T-helper 22 cell (primary cell): ENCODE measurements around the gene SHB.

Source experiments
- DNase-seq: peaks from one replicate; pipeline ENCODE4 v3.0.0-alpha.2; 2020; ENCODE audit warnings: low read depth

SHB gene

DNA sequence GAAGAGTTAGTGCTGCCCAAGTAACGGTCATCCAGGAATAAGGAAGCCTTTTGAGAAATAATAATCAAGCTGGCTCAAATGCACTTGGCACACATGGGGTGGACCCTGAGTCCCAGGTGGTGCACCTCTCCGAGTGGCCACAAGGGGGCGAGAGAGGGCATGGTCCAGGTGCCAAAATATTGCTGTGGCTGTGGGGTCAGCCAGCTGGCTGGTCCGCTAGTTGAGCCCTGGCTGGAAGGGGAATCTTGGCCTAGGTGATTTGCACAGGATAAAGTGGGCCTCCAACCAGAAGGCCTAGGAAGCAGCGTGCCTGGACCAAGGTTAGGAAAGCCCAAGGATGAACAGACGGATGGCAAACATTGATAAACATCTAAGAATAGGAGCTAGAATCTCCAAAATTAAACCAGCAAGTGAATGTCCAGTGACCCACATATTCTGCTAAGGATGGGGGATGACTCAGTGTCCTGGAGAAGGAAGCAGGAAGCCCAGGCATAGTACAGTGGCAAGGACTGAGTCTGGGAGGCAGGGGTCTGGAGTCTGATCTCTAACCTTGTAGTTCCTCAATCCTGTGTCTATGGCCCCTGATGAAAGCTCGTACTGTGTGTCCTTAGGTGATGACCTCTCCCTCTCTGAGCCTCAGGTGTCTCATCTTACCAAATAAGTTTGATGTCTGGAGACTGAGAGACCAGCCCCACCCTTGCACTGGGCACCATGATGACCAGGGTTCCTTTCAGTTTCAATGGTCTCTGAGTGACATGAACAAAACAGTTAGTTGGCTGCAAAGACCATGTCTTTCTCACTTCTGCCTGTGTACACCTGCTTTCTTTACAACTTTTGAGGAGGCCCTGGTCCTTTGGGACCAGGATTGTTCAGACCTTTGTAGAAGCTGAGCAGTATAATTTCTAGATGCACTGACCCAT, 19.2 kb upstream of the SHB start:
- DNase-seq = peak; percentile 12

DNA sequence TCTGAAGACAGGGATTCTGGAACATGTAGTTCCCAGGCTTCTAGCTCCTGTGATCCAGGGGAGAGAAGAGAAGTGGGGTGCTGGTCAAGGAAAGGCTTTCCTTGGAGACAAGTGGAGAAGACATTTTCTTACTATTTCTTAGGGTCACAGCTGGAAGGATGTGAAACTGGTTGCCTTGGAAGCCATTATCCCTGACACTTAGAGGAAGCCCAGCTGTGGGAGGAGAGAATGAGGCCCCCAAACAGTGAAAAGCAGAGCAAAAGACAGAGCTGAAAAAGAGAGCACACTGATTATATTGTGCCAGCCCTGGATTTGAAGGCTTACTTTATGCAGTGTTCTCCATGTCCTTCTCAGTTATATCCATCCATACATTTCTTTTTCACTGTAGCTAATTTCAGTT, 17.5 kb upstream of the SHB start:
- no peak for DNase-seq

DNA sequence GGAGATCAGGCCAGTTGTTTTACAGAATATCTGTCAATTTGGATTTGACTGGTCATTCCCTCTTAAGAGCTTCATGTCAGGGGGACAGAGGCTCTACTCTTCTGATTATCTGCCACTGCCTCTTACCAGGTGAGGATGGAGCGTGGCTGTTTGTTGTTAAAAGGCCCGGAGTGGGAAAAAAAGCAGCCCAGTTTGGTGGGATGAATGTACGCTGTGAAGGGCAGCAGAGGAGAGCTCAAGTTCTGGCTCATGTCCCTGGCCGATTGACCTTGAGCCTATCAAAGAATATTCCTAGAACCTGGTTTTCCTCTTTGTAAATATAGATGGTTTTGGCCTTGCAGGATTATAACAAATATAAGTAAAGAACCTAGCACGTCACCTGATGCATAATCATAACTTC, 16.3 kb upstream of the SHB start:
- DNase-seq = no peak

DNA sequence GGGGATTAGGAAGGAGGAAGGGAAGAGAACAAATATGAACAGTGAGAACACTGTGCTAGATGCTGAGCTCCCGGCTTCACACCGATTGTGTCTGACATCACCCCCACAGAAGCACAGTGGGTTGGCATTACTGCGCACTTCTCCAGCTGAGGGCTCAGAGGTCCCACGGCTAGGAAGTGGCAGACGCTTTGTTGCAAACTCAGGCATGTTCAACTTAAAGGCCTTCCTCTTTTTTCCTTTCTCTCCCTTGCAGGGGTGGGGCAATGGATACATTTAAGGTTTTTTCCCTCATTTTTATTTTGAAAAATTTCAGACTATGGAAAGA, 15.5 kb upstream of the SHB start:
- no peak for DNase-seq

DNA sequence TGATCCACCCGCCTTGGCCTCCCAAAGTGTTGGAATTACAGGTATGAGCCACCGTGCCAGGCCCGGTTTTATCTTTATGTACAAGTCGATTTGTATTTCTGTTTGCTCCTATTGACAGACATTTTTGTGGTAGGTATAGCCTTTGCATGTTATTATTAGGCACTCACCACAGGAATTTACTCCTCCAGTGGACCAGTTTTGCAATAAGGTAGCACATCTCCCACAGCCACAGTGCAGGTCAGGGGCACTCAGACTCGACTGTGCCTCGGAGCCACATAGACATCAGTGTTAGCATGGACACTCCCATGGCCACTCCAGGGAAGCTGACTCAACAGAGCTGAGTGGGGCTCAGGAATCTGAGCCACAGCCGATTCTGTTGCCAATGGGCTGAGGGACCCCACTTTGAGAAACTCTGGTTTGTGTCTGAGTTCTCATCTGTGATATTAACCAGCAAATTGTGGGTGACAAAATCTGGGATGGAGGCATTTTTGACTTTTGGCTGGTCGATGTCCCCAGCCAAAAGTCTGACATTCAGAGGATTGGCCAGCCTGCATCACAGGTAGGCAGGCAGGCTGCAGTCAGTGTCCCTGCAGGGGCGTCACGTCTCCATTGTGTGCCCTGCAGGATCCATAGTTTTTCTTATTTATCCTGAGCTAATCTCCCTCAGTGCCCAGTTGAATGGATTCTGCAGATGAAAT, 15.0 kb upstream of the SHB start:
- no peak for DNase-seq

DNA sequence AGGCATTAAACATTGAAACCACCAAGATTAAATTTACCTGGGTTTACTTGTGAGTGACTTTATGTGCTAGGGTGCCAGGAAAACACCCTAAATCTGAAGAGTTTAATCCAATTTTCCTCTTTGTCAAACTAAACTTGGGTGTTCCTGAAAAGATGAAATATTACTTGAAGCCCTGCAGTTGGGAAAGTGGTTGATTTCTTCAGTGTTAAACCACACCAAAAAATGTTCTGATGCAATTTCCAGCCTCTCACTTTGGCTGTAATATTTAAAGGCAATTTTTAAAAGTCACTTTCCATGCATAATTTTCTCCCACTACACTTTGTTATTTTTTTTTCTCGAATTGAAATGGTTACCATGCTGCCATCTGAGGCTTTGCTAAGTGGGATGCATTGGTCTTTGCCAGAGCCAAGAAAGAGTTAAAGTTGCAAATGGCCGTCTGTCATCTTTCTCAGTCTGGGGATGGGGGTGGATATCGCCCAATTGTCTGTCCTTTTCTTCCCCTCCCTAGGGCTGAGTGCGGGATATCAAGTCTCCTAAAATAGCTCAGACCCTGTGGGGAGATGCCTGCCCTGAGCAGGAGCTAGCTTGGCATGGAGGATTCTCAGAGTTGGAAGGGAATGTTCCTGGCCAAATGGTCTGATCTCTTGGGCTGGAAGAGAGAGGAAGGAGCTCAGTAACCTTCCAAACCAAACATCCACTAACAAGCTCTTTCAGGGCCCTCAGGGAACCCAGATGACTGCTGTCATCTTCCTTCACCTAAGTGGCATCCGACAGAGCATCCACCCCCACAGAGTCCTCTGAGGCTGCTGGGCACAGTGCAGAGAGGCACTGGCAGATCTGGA, 13.6 kb upstream of the SHB start:
- no peak for DNase-seq

DNA sequence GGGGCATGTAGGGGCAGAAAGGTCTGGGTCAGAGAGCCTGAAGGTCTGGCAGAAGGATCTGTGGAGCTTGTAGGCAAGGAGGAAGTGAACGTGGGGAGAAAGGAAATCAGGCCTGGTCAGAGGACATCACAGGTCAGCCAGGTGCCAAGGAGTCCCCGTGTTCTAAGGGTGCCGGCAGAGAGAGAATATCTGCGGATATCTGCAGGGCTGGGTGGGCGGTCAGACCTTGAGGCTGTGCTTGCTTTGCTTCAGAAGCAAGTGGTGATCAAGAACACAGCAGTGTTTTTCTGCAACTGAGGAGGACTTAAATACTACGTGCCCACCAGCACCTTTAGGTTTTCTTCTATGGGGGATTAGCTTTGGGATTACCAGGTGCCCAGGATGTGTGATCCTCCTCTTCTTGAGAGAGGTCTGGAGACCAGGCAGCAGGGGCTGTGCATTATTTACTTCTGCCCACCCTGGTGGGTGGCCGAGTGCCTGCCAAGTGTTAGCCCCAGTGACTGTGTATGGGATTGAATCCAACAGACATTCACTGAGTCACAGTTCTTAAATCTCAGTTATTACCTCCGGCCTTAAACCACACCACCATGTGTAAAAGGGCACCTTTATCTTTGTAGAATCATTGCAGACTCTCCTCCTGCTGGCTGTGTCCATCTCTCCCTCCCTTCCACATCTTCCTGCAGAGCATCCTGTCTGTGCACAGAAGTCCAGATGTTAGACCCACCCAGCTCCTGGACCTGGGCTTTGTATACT, 12.5 kb upstream of the SHB start:
- DNase-seq = no peak

DNA sequence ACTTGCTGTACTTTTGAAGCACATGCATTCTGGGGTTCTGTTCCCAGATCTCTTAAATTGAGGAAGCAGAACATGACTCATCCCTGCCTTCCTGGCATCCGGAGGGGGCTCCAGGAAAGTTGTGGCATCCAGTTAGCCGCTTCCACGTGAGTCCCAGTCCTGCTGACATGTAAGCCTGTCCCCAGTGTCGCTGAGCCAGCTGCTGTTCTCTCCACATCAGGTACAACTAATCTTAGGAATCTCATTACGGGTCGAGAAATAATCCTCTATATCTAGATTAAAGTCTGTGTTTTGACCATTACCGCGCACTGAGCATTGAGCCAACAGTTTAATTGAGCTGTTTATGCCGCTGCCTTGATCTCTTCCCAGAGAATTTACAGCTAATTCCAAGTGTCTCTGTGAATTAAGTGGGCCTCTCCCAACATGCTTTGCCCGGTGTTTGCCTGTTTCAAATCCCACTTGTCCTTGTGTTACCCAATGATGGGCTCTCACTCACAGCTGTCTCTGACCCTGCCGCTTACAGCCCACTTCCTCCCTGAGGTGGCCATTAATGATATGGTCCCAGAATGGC, 10.5 kb upstream of the SHB start:
- no peak for DNase-seq

DNA sequence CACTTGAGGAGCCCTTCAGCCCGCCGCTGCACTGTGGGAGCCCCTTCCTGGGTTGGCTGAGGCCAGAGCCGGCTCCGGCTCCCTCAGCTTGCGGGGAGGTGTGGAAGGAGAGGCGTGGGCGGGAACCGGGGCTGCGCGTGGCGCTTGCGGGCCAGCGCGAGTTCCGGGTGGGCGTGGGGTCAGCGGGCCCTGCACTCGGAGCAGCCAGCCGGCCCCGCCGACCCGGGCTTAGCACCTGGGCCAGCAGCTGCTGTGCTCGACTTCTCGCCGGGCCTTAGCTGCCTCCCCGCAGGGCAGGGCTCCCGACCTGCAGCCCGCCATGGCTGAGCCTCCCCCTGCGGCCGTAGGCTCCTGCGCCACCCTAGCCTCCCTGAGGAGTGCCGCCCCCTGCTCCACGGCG, 6.2 kb upstream of the SHB start:
- no peak for DNase-seq

DNA sequence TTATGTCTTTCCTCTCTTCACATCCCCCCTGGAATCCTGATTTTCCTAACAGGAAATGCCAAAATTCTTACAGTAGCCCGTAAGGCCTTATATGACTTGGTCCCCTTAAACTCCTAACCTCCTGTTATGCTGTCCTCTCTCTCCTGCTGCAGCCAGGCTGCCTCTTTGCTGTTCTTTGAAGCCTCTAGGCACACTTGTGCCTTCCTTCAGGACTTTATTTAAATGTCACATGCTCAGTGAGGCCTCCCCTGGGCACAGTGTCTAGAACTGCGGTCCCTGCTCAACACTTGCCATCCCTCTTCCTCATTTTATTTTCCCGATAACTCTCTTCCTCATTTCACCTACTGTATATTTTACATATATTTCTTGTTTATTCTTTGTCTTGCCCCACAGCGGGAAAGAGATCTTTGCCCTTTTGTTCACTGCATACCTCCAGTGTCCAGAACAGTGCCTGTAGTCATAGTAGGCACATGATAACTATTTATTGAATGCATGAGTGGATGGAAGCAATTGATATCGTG, 5.5 kb upstream of the SHB start:
- DNase-seq = no peak

DNA sequence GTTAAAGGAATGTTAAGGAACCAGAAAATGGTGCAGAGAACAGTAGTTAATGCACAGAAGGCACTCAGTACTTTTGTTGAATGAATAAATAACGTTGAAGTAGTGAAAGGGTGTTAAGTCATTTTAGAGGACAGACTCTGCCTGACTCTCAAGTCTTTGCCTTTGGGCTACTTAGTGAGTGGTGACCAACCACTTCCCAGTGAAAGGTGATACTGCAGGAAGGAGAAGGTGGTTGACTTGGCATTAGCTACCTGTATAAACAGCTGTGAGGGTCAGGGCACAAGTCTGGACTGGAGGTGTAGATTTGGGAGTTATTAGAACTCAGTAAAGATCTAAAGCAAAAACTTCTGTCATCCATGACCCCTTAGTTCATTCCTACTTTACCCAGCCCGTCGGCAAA, 4.9 kb upstream of the SHB start:
- DNase-seq = no peak

DNA sequence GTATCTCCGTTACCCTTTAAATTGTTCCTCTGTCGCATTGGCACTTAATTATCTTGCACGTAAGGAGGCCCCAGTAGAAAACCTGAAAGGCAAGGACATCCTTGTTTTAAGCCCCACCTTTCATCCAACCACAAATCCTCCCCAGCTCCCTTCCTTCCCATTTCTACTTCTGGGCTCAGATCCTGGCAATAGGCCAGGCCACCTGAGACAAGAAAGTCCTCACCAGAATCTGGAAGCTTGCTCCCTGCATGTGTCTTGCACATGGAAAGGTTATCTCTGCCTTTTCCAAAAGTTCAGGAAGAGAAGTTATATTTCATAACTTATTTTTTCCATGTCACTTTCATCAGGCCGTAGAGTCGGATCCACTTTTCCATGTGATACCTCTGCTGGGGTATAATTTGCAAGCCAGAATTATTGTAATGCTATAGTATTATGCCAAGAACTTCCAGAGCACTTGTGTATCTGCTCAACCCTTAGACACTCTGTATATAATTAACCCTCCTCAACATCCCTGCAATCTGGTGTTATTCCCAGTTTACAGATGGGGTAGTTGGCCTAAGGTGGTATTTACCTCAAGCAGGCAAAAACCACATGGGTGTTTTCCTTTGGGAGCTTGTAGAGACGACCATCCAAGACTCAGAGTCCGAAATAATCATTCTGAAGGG, 2.6 kb upstream of the SHB start:
- DNase-seq = no peak

DNA sequence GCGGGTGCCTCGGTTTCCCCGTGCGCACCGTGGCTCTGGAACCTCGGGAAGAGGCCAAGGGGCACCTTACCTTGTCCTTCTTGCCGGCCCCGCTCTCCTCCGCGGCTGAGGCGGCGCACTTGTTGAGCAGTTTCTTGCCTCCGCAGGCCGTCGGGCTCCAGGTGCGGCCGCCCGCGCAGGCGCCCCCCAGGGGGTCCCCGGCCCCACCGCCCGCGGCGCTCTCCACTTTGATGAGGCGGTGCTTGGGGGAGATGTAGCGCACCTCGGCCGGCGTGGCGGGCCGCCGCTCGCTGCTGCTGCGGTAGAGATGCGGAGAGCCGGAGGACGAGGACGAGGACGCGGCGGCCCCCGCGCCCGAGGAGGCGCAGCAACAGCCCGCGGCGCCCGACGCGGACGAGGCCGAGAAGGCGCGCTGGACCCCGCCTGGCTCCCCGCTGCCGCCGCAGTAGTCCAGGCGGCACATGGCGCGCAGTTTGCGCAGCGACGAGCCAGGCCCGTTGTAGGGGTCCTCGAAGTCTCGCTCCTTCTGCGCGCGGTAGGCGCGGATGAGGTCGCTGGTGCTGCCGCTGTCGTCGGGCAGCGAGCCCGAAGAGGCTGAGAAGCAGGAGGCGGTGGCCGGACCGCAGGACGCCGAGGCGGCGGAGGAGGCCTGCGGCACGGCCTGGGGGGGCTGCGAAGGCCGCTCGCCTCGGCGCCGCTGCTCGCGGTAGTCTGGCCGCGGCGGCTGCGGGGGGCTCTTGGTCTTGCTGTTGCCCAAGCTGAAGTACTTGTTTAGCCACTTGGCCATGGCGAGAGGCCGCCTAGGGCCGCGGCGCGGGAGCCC, 957 bp downstream of the SHB start:
- no peak for DNase-seq

DNA sequence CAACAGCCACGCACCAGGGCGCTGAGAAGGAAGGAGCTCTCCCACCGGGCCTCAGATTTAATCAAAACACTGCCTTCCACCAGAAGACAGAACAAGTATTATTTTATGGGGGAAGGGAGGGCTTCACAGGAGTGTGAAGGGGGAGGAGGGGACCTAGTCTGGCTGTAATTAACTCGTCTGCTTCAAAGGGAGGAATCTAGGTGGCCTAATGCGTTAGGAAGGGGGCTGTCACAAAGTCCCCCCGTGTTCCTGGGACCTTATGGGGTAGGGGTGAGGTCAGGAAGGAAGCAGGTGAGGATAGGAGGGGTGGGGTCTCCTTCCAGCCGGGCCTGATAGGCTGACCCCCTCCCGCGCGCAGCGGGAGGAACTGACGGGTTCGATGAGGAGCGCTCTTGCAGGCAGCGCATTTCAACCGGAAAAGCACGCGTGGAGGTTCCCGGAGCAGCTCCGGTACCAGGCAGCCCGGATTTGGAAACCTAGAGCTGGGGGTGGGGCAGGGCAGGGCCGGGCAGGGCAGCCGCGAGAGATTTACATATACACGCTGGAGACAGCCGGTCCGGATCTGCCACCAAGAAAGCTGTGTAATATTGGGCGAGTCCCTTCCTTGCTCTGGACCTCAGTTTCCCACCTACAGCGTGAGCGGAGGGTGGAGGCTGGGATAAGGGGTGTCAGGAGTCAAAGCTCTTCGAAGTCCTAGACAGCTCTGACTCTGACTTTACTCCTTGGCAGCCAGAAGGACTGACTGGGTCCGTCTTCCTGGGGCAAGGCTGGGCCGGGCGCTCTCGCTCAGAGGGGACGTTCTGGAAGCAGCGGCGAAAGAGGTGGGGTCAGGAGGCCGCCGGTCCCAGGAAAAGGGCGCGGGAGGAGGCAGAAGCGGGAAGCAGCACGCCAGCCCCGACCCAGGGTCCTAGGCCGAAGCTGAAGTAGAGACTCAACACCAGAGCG, 1.8 kb downstream of the SHB start:
- no peak for DNase-seq

DNA sequence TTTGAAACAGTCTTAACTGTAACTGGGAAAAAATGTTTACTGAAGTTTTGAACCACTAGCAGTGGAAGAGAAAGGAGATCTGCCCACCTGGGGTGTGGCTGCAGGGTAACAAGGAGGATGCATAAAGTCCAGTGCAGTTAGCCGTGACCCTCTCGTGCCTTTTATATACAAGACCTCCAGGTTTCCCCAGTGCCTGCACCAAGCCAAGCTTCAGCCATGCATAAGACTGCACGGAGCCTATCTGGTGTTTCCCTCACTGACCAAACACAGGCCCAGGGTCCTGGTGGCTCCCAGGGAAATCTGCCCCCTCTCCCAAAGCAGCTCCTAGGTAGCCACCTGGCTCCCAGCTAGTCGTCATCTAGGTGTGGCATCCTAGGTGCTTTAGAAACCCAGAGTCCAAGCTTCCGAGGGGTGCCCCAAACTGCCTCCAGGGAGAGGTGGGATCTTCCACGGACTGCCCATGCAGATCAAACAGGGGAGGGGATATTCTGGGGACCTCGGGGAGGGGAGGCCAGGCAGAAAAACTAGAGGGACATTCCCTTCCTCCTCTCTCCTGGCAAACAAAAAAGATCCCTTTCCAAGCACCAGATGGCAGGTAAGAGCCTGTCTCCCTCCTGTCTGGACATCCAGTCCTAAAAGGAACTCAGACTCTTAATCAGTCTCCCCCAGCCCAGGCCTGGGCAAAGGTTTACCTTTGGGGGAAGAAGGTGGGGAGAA, 2.7 kb downstream of the SHB start:
- no peak for DNase-seq

DNA sequence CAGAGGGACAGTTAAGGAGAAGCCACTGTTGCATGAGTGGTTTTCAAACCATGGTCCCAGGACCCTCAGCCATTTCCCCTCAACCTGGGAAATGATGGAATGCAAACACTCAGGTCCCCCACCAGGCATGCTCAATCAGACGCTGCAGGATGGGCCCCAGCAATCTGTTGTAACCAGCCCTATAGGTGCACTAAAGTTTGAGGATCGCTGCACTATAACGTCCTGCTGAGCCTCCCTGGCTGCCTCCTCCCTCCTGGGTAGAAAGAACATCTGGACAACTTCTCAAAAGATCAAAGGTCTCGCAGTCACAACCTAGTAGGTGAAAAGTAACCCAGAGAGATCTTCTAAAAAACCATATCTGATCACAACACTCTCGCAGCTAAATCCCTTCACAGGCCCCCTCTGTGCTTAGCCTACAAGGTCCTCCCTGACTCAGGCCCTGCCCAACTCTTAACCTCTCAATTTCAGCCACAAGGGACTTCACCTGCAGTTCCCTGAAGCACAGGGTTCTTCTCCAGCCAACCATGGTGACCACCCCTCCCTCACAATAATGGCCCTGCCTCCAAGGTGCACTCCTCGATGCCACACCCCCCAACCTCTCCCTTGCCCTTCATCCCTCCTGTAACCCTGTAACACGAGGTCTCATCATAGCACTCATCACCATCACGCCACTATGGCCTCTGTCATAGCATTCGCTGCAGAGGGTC, 3.5 kb downstream of the SHB start:
- DNase-seq = no peak

DNA sequence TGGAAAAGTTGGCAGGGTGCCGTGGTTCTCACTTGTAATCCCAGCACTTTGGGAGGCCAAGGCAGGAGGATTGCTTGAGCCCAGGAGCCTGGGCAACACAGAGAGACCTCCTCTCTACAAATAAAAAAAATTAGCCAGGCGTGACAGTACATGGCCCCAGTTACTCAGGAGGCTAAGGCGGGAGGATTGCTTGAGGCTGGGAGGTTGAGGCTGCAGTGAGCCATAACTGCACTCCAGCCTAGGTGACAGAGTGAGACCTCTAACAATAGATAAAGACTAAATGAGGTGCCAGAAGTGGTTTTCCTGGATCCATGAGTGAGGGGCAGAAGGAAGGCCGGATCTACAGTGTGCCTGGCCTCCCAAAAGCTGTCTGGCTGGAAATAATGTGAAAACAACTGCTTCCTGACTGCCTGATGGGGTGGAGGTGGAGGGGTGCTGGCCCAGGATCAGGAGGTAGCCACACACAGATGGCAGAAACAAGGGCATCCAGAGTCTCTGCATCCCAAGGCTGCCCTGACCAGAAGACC, 4.1 kb downstream of the SHB start:
- no peak for DNase-seq
